ENCODE data around the gene C5orf15. TPM values are rescaled to one million over a fixed set of nuclear protein-coding genes. Genes with fewer than 3 reads are reported as not detected.

C5orf15 gene
- total and polyA plus RNA-seq, 9 of the 15 experiments (the other 6 are each of a cell fraction or from before 2014, with no cell fraction given): 23.3 to 50.7 (median 35.5) TPM

- ChIA-PET POLR2A (interaction anchor here (0.6 kb wide), 1 partner anchor 68 kb away, joined by 4 read pairs; no protein-coding TSS in a partner anchor), CTCF (ENCODE audit: low intra/inter-chr PET ratio) (no interaction called here)
- no peaks in the 10 kb centered on the region for H3K79me2 ChIP-seq (ENCODE audit: control insufficient read depth, insufficient read depth, low read length)
- no peaks in the 10 kb centered on the region for H3K9me1 ChIP-seq (ENCODE audit: control insufficient read depth, insufficient read depth, low read length)
- intact Hi-C loops (cut with micrococcal nuclease): no loop called here
- H3K27me3 ChIP-seq (ENCODE audit: control insufficient read depth in 2 of 2, insufficient read depth in 2 of 2, low read length in 2 of 2): no peaks in the 10 kb centered on the region
- H3K4me1 ChIP-seq (replicated peaks in 1 of 2; ENCODE audit: control insufficient read depth in 2 of 2, insufficient read depth in 2 of 2, low read length in 2 of 2): peaks cover 2 to 8% of the 10 kb centered on the region in 2 experiments
- TF ChIP-seq KDM4B (IDR thresholded peaks at IDR 0.05; ENCODE audit: borderline replicate concordance in 2 of 2, low read depth in 1 of 2) (no peak), POLR2AphosphoS5 (IDR thresholded peaks at IDR 0.05; ENCODE audit: control insufficient read depth, insufficient read depth, low read depth, low read length) (no peak), NKRF (IDR thresholded peaks at IDR 0.05; ENCODE audit: borderline replicate concordance) (no peak), THRA (IDR thresholded peaks at IDR 0.05) (no peak), NR3C1 (CRISPR knock-in tag; IDR thresholded peaks at IDR 0.05) (no peak), HES1 (IDR thresholded peaks at IDR 0.05; ENCODE audit: low read depth) (no peak), SRSF1 (IDR thresholded peaks at IDR 0.05; ENCODE audit: low read depth, low read length) (no peak), PHTF2 (CRISPR knock-in tag; IDR thresholded peaks at IDR 0.05) (no peak), NFYB (IDR thresholded peaks at IDR 0.05; ENCODE audit: extremely low read depth, insufficient read length) (no peak), HMG20A (CRISPR knock-in tag; conservative IDR thresholded peaks at IDR 0.05) (no peak), SMAD2 (IDR thresholded peaks at IDR 0.05; ENCODE audit: low read depth, low read length) (no peak), CCAR2 (IDR thresholded peaks at IDR 0.05; ENCODE audit: low read depth, low read length) (no peak), ARID1B (IDR thresholded peaks at IDR 0.05) (no peak)
- H3K27ac ChIP-seq (ENCODE audit: extremely low read depth, low read depth, low read length): no peak overlapping the region
- H3K9ac ChIP-seq (ENCODE audit: insufficient read depth in 1 of 2, low read depth in 2 of 2, low read length in 2 of 2): no peak overlapping the region
- H3K4me2 ChIP-seq (ENCODE audit: insufficient read depth, low read length): no peak overlapping the region
- FAIRE-seq (no peak), DNase-seq (ENCODE audit: extremely low read depth in 1 of 4, low spot score in 3 of 4) (no peak), ATAC-seq (no peak)
- H3K9me3 ChIP-seq (replicated peaks; ENCODE audit: control insufficient read depth, insufficient read depth, low read depth, low read length): no peaks in the 10 kb centered on the region
- 96% methylated on average over 6 of the region's 6 CpGs for WGBS (ENCODE audit: insufficient coverage, low coverage, missing lambda C conversion rate)
- in situ Hi-C loops (cut with MboI): no loop called here
- H3K36me3 ChIP-seq (ENCODE audit: control insufficient read depth, insufficient read depth, low read length): peaks cover 69% of the 10 kb centered on the region
- H2AFZ ChIP-seq (ENCODE audit: low read depth, low read length): no peak overlapping the region
- no peaks in the 10 kb centered on the region; the same call in 1 of the 2 replicates for H4K20me1 ChIP-seq (replicated peaks; ENCODE audit: control insufficient read depth, insufficient read depth, low read length)
- no TSS peak for BruUV-seq (replicated peaks)
- no peak overlapping the region for H3K4me3 ChIP-seq
Measured at GRCh38 chr5:133974142-133974541, 5.7 kb upstream of the C5orf15 start.

Data from K562 (cell line).